Left cardiac atrium (tissue), 4 donors: Measurements from ENCODE around the gene MICAL2. TPM values are rescaled to one million over a fixed set of nuclear protein-coding genes. Genes with fewer than 3 reads are reported as not detected.

ENCODE experiments used
- ATAC-seq, 2 donors: fragments of 200-7000 bp; cut with Tn5 transposase; one replicate each; pipeline ENCODE4 v1.9.1; 2020; ENCODE audit warnings: mild to moderate bottlenecking in 2 of 2, moderate library complexity in 2 of 2
- DNase-seq: peaks from one replicate; pipeline ENCODE4 v3.0.0-alpha.2; 2020
- intact Hi-C, 2 donors: fragments of 100-400 bp; cut with DNase I; formaldehyde crosslinking; loops; one replicate each; pipeline versions ENCODE4 v1.14.1 to v1.15.1; 2022 to 2023
- total RNA-seq, 2 donors: library from RNA; stranded (reverse); fragmentation: NEBNext Ultra II Directional; extraction: Animal tissue kit (Norgen Biotek cat#: 25700); gene quantifications; one replicate each; pipeline ENCODE4 v1.2.1, GENCODE V29; 2021
- donor health status: DM: no; HTN: yes; CAD: no.
- donor health status: DM: no; HTN: yes; CAD: no; lungs with severe emphysema.
- donor health status: DM: yes; HTN: yes; CAD: no.
- donor health status: Dilated cardiomyopathy.

The MICAL2 gene
- total RNA-seq, 2 donors from 2014 or later, result 74.5 to 128 TPM

- no peak for ATAC-seq
- intact Hi-C loops, result no loop called here
- DNase-seq, result no peak
Measured at GRCh38 chr11:12188548-12189317, 78.3 kb downstream of the MICAL2 start.

GRCh38 chr11:12189543-12190235, 79.3 kb downstream of the MICAL2 start:
- intact Hi-C loops, result no loop called here
- ATAC-seq (no peak), DNase-seq (no peak)

GRCh38 chr11:12190511-12190910, 80.1 kb downstream of the MICAL2 start:
- ATAC-seq (no peak), DNase-seq (no peak)
- intact Hi-C loops, result no loop called here

- intact Hi-C loops, result no loop called here
- no peak for DNase-seq
- ATAC-seq, result peak in 1 of 2 donors; percentile 17
Measured at GRCh38 chr11:12192794-12193514, 82.6 kb downstream of the MICAL2 start.

GRCh38 chr11:12193515-12194336, 83.3 kb downstream of the MICAL2 start:
- ATAC-seq, result no peak

GRCh38 chr11:12195768-12196167, 85.4 kb downstream of the MICAL2 start:
- DNase-seq (no peak), ATAC-seq (no peak)
- intact Hi-C loops, result no loop called here

More at GRCh38 chr11:12193515-12194336, 83.3 kb downstream of the MICAL2 start:
- intact Hi-C loops, result no loop called here
- DNase-seq, result no peak

- intact Hi-C loops, result no loop called here
- ATAC-seq, result no peak
- no peak for DNase-seq
Measured at GRCh38 chr11:12196308-12196707, 85.9 kb downstream of the MICAL2 start.

- DNase-seq (no peak), ATAC-seq (no peak)
- intact Hi-C loops, result no loop called here
Measured at GRCh38 chr11:12196872-12197271, 86.5 kb downstream of the MICAL2 start.

GRCh38 chr11:12198251-12199222, 88.1 kb downstream of the MICAL2 start:
- DNase-seq, result no peak
- intact Hi-C loops, result no loop called here
- ATAC-seq, result no peak

- ATAC-seq, result no peak
- intact Hi-C loops, result no loop called here
- DNase-seq, result no peak
Measured at GRCh38 chr11:12199231-12199948, 89.0 kb downstream of the MICAL2 start.

GRCh38 chr11:12200279-12200990, 90.0 kb downstream of the MICAL2 start:
- intact Hi-C loops, result no loop called here
- ATAC-seq (peak; percentile 42 to 46), DNase-seq (peak; percentile 74)

- intact Hi-C loops, result no loop called here
- DNase-seq (peak; percentile 87), ATAC-seq (peak; percentile 85 to 92)
Measured at GRCh38 chr11:12200991-12201985, 90.9 kb downstream of the MICAL2 start.

- intact Hi-C loops, result no loop called here
- ATAC-seq (no peak), DNase-seq (no peak)
Measured at GRCh38 chr11:12202661-12203310, 92.4 kb downstream of the MICAL2 start.

- intact Hi-C loops, result no loop called here
- ATAC-seq, result no peak
- DNase-seq, result no peak
Measured at GRCh38 chr11:12204506-12204905, 94.1 kb downstream of the MICAL2 start.

- intact Hi-C loops, result no loop called here
- ATAC-seq, result no peak
- no peak for DNase-seq
Measured at GRCh38 chr11:12205330-12205729, 94.9 kb downstream of the MICAL2 start.
